ENCODE measurements around the gene OSBPL5. TPM values are rescaled to one million over a fixed set of nuclear protein-coding genes. Genes with fewer than 3 reads are reported as not detected.
A peak's percentile ranks its signal among the peaks of the same experiment; 100 is the strongest.

OSBPL5 gene
- polyA plus RNA-seq, 1 donor, result 14.1 TPM

GRCh38 chr11:3148255-3148989, 16.7 kb downstream of the OSBPL5 start:
- H3K36me3 ChIP-seq (ENCODE audit: control insufficient read depth, insufficient read depth, low read length), result peaks cover 2% of the 10 kb centered on the region
- no peaks in the 10 kb centered on the region for H3K27me3 ChIP-seq (ENCODE audit: control insufficient read depth, insufficient read depth, low read length)
- peak; percentile 72 to 91 for DNase-seq
- no peak overlapping the region for H3K4me3 ChIP-seq (ENCODE audit: low read length)
- WGBS (ENCODE audit: insufficient coverage, low lambda C conversion rate), result 29% methylated on average over 1 of the region's 19 CpGs
- H3K27ac ChIP-seq (ENCODE audit: low read length), result peak overlapping the region; percentile 64
- H3K9me3 ChIP-seq (ENCODE audit: control insufficient read depth, low read depth, low read length), result peaks cover 8% of the 10 kb centered on the region
- peaks cover 54% of the 10 kb centered on the region for H3K4me1 ChIP-seq (ENCODE audit: control insufficient read depth, insufficient read depth, low read length)

DNA sequence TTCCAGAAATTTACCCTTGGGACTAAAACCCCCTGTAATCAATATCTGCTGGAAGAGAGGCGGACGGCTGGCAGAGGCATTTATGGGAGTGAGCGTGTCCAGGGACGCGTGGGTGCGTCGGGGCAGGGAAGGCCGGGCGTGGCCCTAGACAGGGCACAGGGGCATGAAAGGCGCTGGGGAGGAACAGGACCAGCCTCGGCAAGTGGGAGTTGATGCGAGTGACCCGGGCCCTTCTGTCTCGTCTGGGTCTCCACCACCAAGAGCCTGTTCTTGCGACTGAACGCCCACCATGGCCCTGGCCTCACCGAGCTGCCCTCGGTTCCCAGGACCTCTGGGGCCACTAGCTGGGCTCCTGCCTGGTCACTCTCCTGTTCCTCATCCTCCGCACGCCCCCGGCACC, 17.5 kb downstream of the OSBPL5 start:
- Histone ChIP-seq H3K4me1 (ENCODE audit: control insufficient read depth, insufficient read depth, low read length) (peaks cover 46% of the 10 kb centered on the region), H3K27ac (ENCODE audit: low read length) (no peak overlapping the region), H3K9me3 (ENCODE audit: control insufficient read depth, low read depth, low read length) (peaks cover 8% of the 10 kb centered on the region), H3K4me3 (ENCODE audit: low read length) (no peak overlapping the region), H3K36me3 (ENCODE audit: control insufficient read depth, insufficient read depth, low read length) (peaks cover 2% of the 10 kb centered on the region), H3K27me3 (ENCODE audit: control insufficient read depth, insufficient read depth, low read length) (no peaks in the 10 kb centered on the region)
- no peak for DNase-seq
- WGBS (ENCODE audit: insufficient coverage, low lambda C conversion rate), result 100% methylated on average over 4 of the region's 21 CpGs

GRCh38 chr11:3147257-3147619, 17.9 kb downstream of the OSBPL5 start:
- H3K4me3 ChIP-seq (ENCODE audit: low read length), result no peak overlapping the region
- DNase-seq, result no peak
- WGBS (ENCODE audit: insufficient coverage, low lambda C conversion rate), result no CpG with 5 or more reads among the region's 17 CpGs
- H3K36me3 ChIP-seq (ENCODE audit: control insufficient read depth, insufficient read depth, low read length), result peaks cover 5% of the 10 kb centered on the region
- H3K4me1 ChIP-seq (ENCODE audit: control insufficient read depth, insufficient read depth, low read length), result peaks cover 43% of the 10 kb centered on the region
- peaks cover 6% of the 10 kb centered on the region for H3K9me3 ChIP-seq (ENCODE audit: control insufficient read depth, low read depth, low read length)
- no peak overlapping the region for H3K27ac ChIP-seq (ENCODE audit: low read length)
- no peaks in the 10 kb centered on the region for H3K27me3 ChIP-seq (ENCODE audit: control insufficient read depth, insufficient read depth, low read length)

GRCh38 chr11:3146612-3147256, 18.4 kb downstream of the OSBPL5 start:
- H3K36me3 ChIP-seq (ENCODE audit: control insufficient read depth, insufficient read depth, low read length), result peaks cover 5% of the 10 kb centered on the region
- H3K27ac ChIP-seq (ENCODE audit: low read length), result no peak overlapping the region
- no peaks in the 10 kb centered on the region for H3K27me3 ChIP-seq (ENCODE audit: control insufficient read depth, insufficient read depth, low read length)
- WGBS (ENCODE audit: insufficient coverage, low lambda C conversion rate), result no CpG with 5 or more reads among the region's 22 CpGs
- peak in 1 of 2 donors; percentile 47 for DNase-seq
- peaks cover 41% of the 10 kb centered on the region for H3K4me1 ChIP-seq (ENCODE audit: control insufficient read depth, insufficient read depth, low read length)
- no peak overlapping the region for H3K4me3 ChIP-seq (ENCODE audit: low read length)
- H3K9me3 ChIP-seq (ENCODE audit: control insufficient read depth, low read depth, low read length), result peaks cover 6% of the 10 kb centered on the region

- no CpG with 5 or more reads among the region's 6 CpGs for WGBS (ENCODE audit: insufficient coverage, low lambda C conversion rate)
- Histone ChIP-seq H3K27me3 (ENCODE audit: control insufficient read depth, insufficient read depth, low read length) (no peaks in the 10 kb centered on the region), H3K9me3 (ENCODE audit: control insufficient read depth, low read depth, low read length) (peaks cover 6% of the 10 kb centered on the region), H3K4me3 (ENCODE audit: low read length) (no peak overlapping the region), H3K4me1 (ENCODE audit: control insufficient read depth, insufficient read depth, low read length) (peaks cover 38% of the 10 kb centered on the region), H3K36me3 (ENCODE audit: control insufficient read depth, insufficient read depth, low read length) (peaks cover 5% of the 10 kb centered on the region), H3K27ac (ENCODE audit: low read length) (no peak overlapping the region)
- no peak for DNase-seq
These were observed 19.9 kb downstream of the OSBPL5 start for GRCh38 chr11:3145206-3145520.

- Histone ChIP-seq H3K4me1 (ENCODE audit: control insufficient read depth, insufficient read depth, low read length) (peaks cover 32% of the 10 kb centered on the region), H3K4me3 (ENCODE audit: low read length) (no peak overlapping the region), H3K27me3 (ENCODE audit: control insufficient read depth, insufficient read depth, low read length) (no peaks in the 10 kb centered on the region), H3K36me3 (ENCODE audit: control insufficient read depth, insufficient read depth, low read length) (peaks cover 5% of the 10 kb centered on the region), H3K9me3 (ENCODE audit: control insufficient read depth, low read depth, low read length) (peaks cover 6% of the 10 kb centered on the region), H3K27ac (ENCODE audit: low read length) (no peak overlapping the region)
- no peak for DNase-seq
- WGBS (ENCODE audit: insufficient coverage, low lambda C conversion rate), result no CpG with 5 or more reads among the region's 32 CpGs
These were observed 20.6 kb downstream of the OSBPL5 start for GRCh38 chr11:3144296-3145205.

DNA sequence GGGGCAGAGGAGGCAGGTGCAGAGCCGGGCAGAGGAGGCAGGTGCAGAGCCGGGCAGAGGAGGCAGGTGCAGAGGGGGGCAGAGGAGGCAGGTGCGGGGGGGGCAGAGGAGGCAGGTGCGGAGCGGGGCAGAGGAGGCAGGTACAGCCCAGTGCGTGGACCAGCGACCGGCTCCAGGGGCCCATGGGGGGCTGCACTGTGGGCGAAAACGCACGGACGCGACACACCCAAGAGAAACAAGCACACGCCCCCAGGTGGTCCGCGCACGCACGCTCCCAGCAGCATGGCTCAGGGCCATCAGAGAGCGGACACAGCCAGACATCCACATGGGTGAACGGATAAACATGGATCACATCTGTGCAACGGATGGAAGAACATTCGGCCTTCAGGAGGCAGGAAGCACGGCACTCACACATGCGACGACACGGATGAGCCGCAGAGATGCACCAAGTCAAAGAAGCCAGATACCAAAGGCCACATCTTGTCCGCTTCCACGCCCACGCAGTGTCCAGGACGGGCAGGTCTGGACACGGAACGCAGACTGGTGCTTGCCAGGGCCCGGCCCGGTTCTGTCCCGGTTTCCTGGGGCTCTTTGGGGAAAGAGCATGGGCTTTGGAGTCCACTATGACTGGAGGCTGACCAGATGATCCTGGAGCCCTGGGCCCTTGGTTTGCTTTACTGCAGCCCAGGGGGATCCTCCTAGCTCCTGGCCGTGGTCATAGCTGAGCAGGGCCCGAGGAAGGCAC, 21.8 kb downstream of the OSBPL5 start:
- no peak overlapping the region for H3K4me3 ChIP-seq (ENCODE audit: low read length)
- no peak for DNase-seq
- no peaks in the 10 kb centered on the region for H3K27me3 ChIP-seq (ENCODE audit: control insufficient read depth, insufficient read depth, low read length)
- 100% methylated on average over 2 of the region's 38 CpGs for WGBS (ENCODE audit: insufficient coverage, low lambda C conversion rate)
- no peak overlapping the region for H3K27ac ChIP-seq (ENCODE audit: low read length)
- H3K9me3 ChIP-seq (ENCODE audit: control insufficient read depth, low read depth, low read length), result peaks cover 6% of the 10 kb centered on the region
- peaks cover 19% of the 10 kb centered on the region for H3K4me1 ChIP-seq (ENCODE audit: control insufficient read depth, insufficient read depth, low read length)
- peaks cover 5% of the 10 kb centered on the region for H3K36me3 ChIP-seq (ENCODE audit: control insufficient read depth, insufficient read depth, low read length)

DNA sequence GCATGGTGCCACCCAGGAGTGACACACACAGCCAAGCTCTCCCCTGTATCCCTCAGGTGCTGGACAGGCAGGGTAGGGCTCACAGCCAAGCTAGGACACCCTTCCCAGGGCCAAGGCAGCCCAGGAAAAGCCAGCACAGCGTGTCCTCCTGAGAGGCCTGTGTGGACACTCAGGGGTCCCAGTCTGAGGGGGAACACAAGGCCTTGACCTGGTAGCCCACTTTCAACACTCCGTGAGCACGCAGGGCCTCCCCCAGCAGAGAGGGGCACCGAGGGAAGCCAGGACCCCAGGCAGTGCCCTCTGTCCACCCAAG, 24.9 kb downstream of the OSBPL5 start:
- no peak overlapping the region for H3K27ac ChIP-seq (ENCODE audit: low read length)
- no peaks in the 10 kb centered on the region for H3K27me3 ChIP-seq (ENCODE audit: control insufficient read depth, insufficient read depth, low read length)
- DNase-seq, result no peak
- H3K4me1 ChIP-seq (ENCODE audit: control insufficient read depth, insufficient read depth, low read length), result peaks cover 15% of the 10 kb centered on the region
- no peak overlapping the region for H3K4me3 ChIP-seq (ENCODE audit: low read length)
- H3K9me3 ChIP-seq (ENCODE audit: control insufficient read depth, low read depth, low read length), result no peaks in the 10 kb centered on the region
- WGBS (ENCODE audit: insufficient coverage, low lambda C conversion rate), result no CpG with 5 or more reads among the region's 4 CpGs
- H3K36me3 ChIP-seq (ENCODE audit: control insufficient read depth, insufficient read depth, low read length), result peaks cover 5% of the 10 kb centered on the region

- Histone ChIP-seq H3K4me3 (ENCODE audit: low read length) (no peak overlapping the region), H3K27me3 (ENCODE audit: control insufficient read depth, insufficient read depth, low read length) (no peaks in the 10 kb centered on the region), H3K36me3 (ENCODE audit: control insufficient read depth, insufficient read depth, low read length) (peaks cover 3% of the 10 kb centered on the region), H3K27ac (ENCODE audit: low read length) (no peak overlapping the region), H3K9me3 (ENCODE audit: control insufficient read depth, low read depth, low read length) (no peaks in the 10 kb centered on the region), H3K4me1 (ENCODE audit: control insufficient read depth, insufficient read depth, low read length) (peaks cover 16% of the 10 kb centered on the region)
- DNase-seq, result no peak
- WGBS (ENCODE audit: insufficient coverage, low lambda C conversion rate), result no CpG with 5 or more reads among the region's 15 CpGs
These were observed 25.4 kb downstream of the OSBPL5 start for GRCh38 chr11:3139481-3140290.

All from large intestine (tissue), 3 donors.